Fibroblast of skin of abdomen (primary cell): ENCODE results near the gene TAGAP.
"Not testable (repeated sequence)": the region's sequence is repeated elsewhere in the genome, so short reads cannot be mapped to it uniquely, and the experiment has no call there.

ENCODE experiments used
- DNase-seq: peaks from one replicate; pipeline ENCODE4 v3.0.0-alpha.2; 2013

Gene TAGAP

GRCh38 chr6:159010037-159010612, 34.7 kb downstream of the TAGAP start:
- peak; percentile 4 for DNase-seq

- DNase-seq, result peak; percentile 6
These were observed 36.0 kb downstream of the TAGAP start for GRCh38 chr6:159008656-159009288.

DNA sequence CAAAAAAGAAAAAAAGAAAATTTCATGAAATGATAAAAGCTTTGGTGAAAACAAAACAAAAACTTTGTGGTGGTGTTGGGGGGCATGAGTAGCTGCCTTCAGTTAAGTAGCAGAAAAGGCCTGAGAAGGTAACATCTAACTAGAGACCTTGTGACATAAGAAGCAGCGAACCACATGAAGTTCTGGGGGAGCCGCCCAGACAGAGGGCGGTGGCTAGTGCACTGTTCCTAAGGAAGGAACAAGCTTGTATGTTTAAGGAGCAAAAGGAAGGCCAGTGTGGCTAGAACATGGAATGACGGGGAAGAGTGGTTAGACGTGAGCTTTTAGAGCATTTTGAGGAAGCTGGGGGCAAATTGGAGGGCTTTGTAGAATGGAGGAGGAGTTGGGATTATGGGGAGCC, 37.3 kb downstream of the TAGAP start:
- no peak for DNase-seq

DNA sequence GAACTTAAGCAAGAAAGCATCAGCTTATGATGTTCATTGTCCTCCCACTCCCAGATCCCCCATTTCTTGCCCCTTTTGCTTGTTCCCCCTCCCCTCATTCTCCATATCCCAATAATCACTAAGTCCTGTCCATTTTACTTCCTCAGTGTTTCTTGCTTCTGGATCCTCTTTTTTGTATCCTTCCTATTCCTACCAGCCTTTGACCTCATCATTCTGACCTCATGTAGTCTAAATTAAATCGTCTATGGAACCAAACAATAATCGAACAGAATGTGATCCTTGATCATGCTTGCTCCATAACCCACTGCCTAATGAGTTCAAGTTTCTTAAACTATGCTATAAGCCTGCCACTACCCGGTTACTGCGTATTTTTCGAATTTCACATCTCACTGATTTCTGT, 39.4 kb downstream of the TAGAP start:
- no peak for DNase-seq

GRCh38 chr6:159004592-159004991, 40.2 kb downstream of the TAGAP start:
- no peak for DNase-seq

GRCh38 chr6:159002432-159003155, 42.2 kb downstream of the TAGAP start:
- DNase-seq, result peak; percentile 23

DNA sequence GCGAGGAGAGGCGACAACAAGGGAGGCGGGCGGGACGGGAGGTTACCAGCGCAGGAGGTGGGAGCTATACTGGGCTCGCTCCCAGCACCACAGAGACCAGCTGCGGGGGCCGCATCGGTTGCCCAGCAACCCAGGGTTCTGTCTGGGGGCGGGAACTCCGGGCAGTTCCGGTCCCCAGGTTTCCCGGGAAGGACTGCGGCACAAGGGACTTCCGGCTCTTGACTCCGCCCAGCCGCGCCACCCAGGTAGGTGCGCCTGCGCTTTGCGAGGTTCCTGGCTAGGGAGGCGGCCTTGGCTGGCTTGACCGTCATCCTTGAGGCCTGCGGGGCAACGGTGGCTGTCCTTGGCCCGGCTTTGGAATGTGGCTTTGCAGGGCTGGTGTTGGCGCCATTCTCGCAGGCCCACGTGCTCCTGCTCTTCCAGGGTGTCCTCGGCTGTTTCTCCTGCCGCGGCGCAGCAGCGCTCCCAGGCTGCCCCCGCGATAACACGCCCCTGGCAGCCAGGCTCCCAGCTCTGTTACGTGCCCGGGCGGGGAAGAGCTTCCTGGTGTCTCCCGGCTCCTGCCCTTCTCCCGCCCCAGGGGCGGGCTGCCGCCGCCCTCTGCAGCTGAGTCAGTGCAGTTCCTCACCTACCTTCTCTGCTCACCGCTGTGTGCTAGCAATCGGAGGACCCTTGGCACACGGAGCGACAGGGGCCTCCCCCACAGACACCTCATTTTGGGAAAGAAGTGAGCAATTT, 45.0 kb downstream of the TAGAP start, which contains the start of gene RSPH3:
Gene RSPH3, minus strand, starts transcription at position 537 of the 738 bp plus-strand sequence. CDS start 652 bp downstream, outside the sequence.
- peak; percentile 91 for DNase-seq

GRCh38 chr6:158999154-158999665, 45.6 kb downstream of the TAGAP start:
- DNase-seq, result peak; percentile 2

- no peak for DNase-seq
These were observed 47.9 kb downstream of the TAGAP start for GRCh38 chr6:158996856-158997255.

DNA sequence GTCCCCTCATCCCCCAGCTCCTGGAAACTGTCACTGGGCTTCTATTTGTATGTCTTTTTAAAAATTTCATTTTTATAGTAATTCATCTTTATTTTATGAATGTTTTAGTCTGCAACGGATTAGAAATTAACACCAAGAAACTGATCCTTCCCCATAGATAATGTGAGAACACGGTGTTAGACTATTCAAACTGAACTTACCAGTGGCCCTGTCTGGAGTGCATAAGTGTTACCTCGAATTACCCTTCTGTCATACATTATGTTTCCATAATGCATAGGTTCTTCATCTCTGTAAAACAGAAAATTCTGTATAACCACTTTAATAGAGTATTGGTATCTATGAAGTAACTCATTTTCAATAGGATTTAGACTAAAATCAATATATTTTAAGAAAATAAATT, 51.2 kb downstream of the TAGAP start:
- no peak for DNase-seq

GRCh38 chr6:158991017-158991723, 53.6 kb downstream of the TAGAP start:
- DNase-seq, result no peak

DNA sequence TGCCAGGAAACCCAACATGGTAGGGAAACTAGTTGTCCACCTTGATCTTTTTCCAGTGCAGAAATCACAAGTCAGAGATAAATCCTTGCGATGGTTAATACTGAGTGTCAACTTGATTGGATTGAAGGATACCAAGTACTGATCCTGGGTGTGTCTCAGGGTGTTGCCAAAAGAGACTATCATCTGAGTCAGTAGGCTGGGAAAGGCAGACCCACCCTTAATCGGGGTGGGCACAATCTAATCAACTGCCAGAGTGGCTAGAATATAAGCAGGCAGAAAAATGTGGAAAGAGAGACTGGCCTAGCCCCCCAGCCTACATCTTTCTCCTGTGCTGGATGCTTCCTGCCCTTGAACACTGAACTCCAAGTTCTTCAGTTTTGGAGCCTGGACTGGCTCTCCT, 55.1 kb downstream of the TAGAP start:
- DNase-seq, result not testable (repeated sequence)

GRCh38 chr6:158988477-158988876, 56.3 kb downstream of the TAGAP start:
- no peak for DNase-seq

GRCh38 chr6:158987657-158988056, 57.1 kb downstream of the TAGAP start:
- DNase-seq, result no peak
